Osteocyte (in vitro differentiated cells): ENCODE results near the gene SMCR8. TPM values are rescaled to one million over a fixed set of nuclear protein-coding genes. Genes with fewer than 3 reads are reported as not detected.
"Not testable (repeated sequence)": the region's sequence is repeated elsewhere in the genome, so short reads cannot be mapped to it uniquely, and the experiment has no call there.

Experiments
- DNase-seq: peaks from one replicate; pipeline ENCODE4 v3.0.0; 2021; ENCODE audit warnings: mixed read lengths; ENCODE audit not compliant: unreplicated experiment; ENCODE audit errors: extremely low spot score
- H3K27ac Mint-ChIP-seq: one replicate; pipeline ENCODE4 v1.8.0; 2021; ENCODE audit warnings: mild to moderate bottlenecking, mixed read lengths; ENCODE audit not compliant: unreplicated experiment
- H3K27me3 Mint-ChIP-seq: one replicate; pipeline ENCODE4 v1.8.0; 2021; ENCODE audit warnings: mixed read lengths; ENCODE audit not compliant: unreplicated experiment
- H3K36me3 Mint-ChIP-seq: one replicate; pipeline ENCODE4 v1.8.0; 2021; ENCODE audit warnings: mixed read lengths; ENCODE audit not compliant: unreplicated experiment
- H3K4me1 Mint-ChIP-seq: one replicate; pipeline ENCODE4 v1.8.0; 2021; ENCODE audit warnings: mixed read lengths; ENCODE audit not compliant: unreplicated experiment
- H3K4me3 Mint-ChIP-seq: one replicate; pipeline ENCODE4 v1.8.0; 2021; ENCODE audit warnings: mild to moderate bottlenecking, moderate library complexity, mixed read lengths; ENCODE audit not compliant: unreplicated experiment
- H3K9me3 Mint-ChIP-seq: one replicate; pipeline ENCODE4 v1.8.0; 2021; ENCODE audit warnings: mixed read lengths; ENCODE audit not compliant: unreplicated experiment
- microRNA-seq: library from miRNA; unstranded; fragments of <30 nt; microRNA quantifications from one replicate; pipeline ENCODE4 v1.1.0, GENCODE V29; 2020; ENCODE audit not compliant: unreplicated experiment
- total RNA-seq: library from RNA; stranded (reverse); gene quantifications from 2 replicates; pipeline ENCODE4 v1.2.1, GENCODE V29; 2021
- TF ChIP-seq, protein P1 (sequence below): fragments of 200-600 bp; sonication (generic); IDR thresholded peaks from 2 replicates; pipeline ENCODE4 v1.5.0; 2021; ENCODE audit warnings: antibody characterized with exemption, mild to moderate bottlenecking, moderate library complexity

SMCR8 gene
- total RNA-seq, 1 donor from 2014 or later = 19.8 TPM

- no peaks in the 10 kb centered on the region for H3K4me1 Mint-ChIP-seq
- peaks cover 16% of the 10 kb centered on the region for H3K27me3 Mint-ChIP-seq
- no peak overlapping the region for H3K27ac Mint-ChIP-seq
- no peaks in the 10 kb centered on the region for H3K9me3 Mint-ChIP-seq
- no peak for DNase-seq
- no peaks in the 10 kb centered on the region for H3K36me3 Mint-ChIP-seq
- TF ChIP-seq, protein P1, sequence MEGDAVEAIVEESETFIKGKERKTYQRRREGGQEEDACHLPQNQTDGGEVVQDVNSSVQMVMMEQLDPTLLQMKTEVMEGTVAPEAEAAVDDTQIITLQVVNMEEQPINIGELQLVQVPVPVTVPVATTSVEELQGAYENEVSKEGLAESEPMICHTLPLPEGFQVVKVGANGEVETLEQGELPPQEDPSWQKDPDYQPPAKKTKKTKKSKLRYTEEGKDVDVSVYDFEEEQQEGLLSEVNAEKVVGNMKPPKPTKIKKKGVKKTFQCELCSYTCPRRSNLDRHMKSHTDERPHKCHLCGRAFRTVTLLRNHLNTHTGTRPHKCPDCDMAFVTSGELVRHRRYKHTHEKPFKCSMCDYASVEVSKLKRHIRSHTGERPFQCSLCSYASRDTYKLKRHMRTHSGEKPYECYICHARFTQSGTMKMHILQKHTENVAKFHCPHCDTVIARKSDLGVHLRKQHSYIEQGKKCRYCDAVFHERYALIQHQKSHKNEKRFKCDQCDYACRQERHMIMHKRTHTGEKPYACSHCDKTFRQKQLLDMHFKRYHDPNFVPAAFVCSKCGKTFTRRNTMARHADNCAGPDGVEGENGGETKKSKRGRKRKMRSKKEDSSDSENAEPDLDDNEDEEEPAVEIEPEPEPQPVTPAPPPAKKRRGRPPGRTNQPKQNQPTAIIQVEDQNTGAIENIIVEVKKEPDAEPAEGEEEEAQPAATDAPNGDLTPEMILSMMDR = no peak
- H3K4me3 Mint-ChIP-seq = no peak overlapping the region
Measured at GRCh38 chr17:18368946-18369345, 53.9 kb downstream of the SMCR8 start.

DNA sequence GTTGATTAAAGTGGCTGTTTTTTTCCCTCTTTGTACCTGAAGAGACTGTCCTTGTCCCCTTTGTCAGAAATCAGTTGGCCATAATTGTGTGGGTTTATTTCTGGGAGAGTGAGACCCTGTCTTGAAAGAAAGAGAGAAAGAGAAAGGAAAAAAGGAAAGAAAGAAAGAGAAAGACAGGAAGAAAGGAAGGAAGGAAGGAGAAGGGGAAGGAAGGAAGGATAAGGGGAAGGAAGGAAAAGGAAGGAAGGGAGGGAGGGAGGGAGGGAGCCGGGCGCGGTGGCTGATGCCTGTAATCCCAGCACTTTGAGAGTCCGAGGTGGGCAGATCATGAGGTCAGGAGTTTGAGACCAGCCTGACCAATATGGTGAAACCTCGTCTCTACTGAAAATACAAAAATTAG lies 55.7 kb downstream of the SMCR8 start:
- DNase-seq = no peak
- H3K27ac Mint-ChIP-seq = no peak overlapping the region
- TF ChIP-seq, protein P1 = no peak
- H3K9me3 Mint-ChIP-seq = peaks cover 6% of the 10 kb centered on the region
- no peaks in the 10 kb centered on the region for H3K36me3 Mint-ChIP-seq
- H3K4me1 Mint-ChIP-seq = no peaks in the 10 kb centered on the region
- no peak overlapping the region for H3K4me3 Mint-ChIP-seq
- peaks cover 16% of the 10 kb centered on the region for H3K27me3 Mint-ChIP-seq

DNA sequence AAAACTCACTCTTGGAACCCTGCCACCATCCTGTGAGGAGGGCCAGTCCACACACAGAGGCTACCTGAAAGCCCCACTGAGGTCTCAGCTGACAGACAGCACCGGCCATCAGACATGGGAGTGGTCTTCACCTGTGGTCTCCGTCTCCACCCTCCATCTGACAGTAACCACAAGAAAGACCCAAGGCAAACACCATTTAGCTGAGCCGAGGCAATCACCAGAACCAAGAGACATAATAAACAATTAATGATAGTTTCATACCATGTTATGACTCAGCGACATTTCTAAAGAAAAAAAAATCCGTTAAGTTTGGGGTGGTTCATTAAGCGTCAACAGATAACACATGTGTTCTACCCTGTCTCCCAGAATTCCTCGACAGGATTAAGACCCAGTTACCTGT lies 56.4 kb downstream of the SMCR8 start:
- Mint-ChIP-seq H3K36me3 (no peaks in the 10 kb centered on the region), H3K27me3 (peaks cover 16% of the 10 kb centered on the region), H3K9me3 (peaks cover 6% of the 10 kb centered on the region), H3K4me1 (no peaks in the 10 kb centered on the region), H3K4me3 (no peak overlapping the region), H3K27ac (no peak overlapping the region)
- no peak for DNase-seq
- TF ChIP-seq, protein P1 = no peak

GRCh38 chr17:18373181-18373580 lies 58.1 kb downstream of the SMCR8 start:
- peaks cover 16% of the 10 kb centered on the region for H3K27me3 Mint-ChIP-seq
- H3K4me3 Mint-ChIP-seq, DNase-seq, H3K36me3 Mint-ChIP-seq, H3K4me1 Mint-ChIP-seq, H3K9me3 Mint-ChIP-seq, H3K27ac Mint-ChIP-seq: not testable (repeated sequence)

DNA sequence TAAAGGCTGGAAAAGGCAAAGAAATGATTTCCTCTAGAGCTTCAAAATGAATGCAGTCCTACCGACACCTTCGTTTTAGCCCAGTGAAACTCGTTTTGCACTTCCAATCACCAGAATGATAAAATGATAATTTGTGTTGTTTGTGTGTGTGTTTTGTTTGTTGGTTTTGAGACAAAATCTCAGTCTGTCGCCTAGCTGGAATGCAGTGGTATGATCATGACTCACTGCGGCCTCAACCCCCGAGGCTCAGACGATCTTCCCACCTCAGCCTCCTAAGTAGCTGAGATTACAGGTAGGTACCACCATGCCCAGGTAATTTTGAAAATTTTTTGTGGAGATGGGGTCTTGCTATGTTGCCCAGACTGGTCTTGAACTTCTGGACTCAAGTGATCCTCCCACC lies 59.1 kb downstream of the SMCR8 start:
- Mint-ChIP-seq H3K36me3 (no peaks in the 10 kb centered on the region), H3K4me1 (no peaks in the 10 kb centered on the region), H3K4me3 (no peak overlapping the region), H3K27me3 (peaks cover 16% of the 10 kb centered on the region), H3K9me3 (peaks cover 6% of the 10 kb centered on the region), H3K27ac (no peak overlapping the region)
- TF ChIP-seq, protein P1 = no peak
- no peak for DNase-seq

Small RNA genes lying within 50 kb of the gene (microRNA-seq; reads per million reads assigned to microRNA genes)
- gene MIR6778 = not detected

Other genes with a start within 250 kb of the SMCR8 start
- gene DRG2, start 227.3 kb upstream of the SMCR8 start, total RNA-seq = 40.8 and 41.2 TPM in 2 replicates
- 0.21 and 0.37 TPM in 2 replicates for gene MYO15A, start 206.5 kb upstream of the SMCR8 start, total RNA-seq
- 89.4 and 95.9 TPM in 2 replicates for gene ALKBH5, start 131.5 kb upstream of the SMCR8 start, total RNA-seq
- 43.7 and 45.0 TPM in 2 replicates for gene LLGL1, start 89.7 kb upstream of the SMCR8 start, total RNA-seq
- 212 and 214 TPM in 2 replicates for gene FLII, start 56.6 kb upstream of the SMCR8 start, total RNA-seq
- gene MIEF2, start 54.6 kb upstream of the SMCR8 start, total RNA-seq = 10.8 and 15.3 TPM in 2 replicates
- gene TOP3A, start 299 bp upstream of the SMCR8 start, total RNA-seq = 41.5 and 44.8 TPM in 2 replicates
- 5.4 and 5.8 TPM in 2 replicates for gene SHMT1, start 48.3 kb downstream of the SMCR8 start, total RNA-seq
- not detected in 2 replicates for gene EVPLL, start 62.5 kb downstream of the SMCR8 start, total RNA-seq
- gene LGALS9C, start 161.5 kb downstream of the SMCR8 start, total RNA-seq = not detected in 2 replicates